ENCODE measurements around the gene PBRM1. TPM values are rescaled to one million over a fixed set of nuclear protein-coding genes. Genes with fewer than 3 reads are reported as not detected.

The PBRM1 gene
- total RNA-seq, 2 experiments from 2014 or later: 75.7 to 91.1 TPM

DNA sequence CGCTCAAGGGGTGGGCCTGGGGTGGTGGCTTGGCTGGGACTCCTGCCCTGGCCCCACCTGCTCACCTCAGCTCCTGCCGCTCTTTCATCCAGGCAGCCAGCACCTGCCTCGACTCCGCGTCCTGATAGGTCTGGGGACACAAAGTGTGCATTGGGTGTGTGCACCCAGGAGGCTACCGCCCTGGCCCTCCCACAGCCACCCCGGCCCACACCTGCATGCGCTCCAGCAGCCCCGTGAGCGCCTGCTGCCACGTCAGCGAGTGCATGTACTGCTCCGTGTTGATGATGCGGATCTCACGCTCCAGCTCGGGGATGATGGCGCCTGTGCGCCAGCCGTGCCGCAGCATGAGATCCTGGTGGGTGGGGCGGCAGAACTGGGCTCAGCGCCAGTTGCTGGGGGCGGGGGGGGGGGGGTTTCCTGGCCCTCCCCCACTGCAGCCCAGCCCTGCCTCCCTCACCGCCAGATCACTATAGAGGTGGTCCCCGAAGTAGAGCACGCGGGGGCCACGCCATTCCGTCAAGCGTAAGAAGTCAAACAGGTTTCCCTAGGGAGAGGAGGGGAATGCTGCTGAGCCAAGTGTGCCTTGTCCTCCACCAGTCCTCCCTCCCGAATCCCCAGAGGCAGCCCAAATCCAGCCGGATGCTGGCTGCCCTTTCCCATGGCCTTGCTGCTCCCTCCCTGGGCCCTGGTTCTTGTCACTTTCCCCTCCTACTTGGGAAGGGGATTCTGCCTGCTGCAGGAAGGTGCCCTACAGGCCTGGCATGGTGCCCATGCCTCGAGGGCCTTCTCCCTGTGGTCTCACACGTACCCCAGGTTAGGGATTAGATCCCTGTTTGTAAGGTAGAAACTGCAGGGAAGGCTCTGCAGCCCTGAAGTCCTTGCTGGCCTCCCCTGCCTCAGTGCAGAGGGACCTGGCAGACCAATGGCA, 160.7 kb downstream of the PBRM1 start:
- H3K9me3 ChIP-seq (ENCODE audit: low read length): no peaks in the 10 kb centered on the region
- no peaks in the 10 kb centered on the region for H3K4me1 ChIP-seq (ENCODE audit: insufficient read depth, low read length, poor library complexity, severe bottlenecking)
- no TSS peak for BruUV-seq (replicated peaks)
- no peak overlapping the region for H2AFZ ChIP-seq (ENCODE audit: low read length)
- TF ChIP-seq, protein P1, sequence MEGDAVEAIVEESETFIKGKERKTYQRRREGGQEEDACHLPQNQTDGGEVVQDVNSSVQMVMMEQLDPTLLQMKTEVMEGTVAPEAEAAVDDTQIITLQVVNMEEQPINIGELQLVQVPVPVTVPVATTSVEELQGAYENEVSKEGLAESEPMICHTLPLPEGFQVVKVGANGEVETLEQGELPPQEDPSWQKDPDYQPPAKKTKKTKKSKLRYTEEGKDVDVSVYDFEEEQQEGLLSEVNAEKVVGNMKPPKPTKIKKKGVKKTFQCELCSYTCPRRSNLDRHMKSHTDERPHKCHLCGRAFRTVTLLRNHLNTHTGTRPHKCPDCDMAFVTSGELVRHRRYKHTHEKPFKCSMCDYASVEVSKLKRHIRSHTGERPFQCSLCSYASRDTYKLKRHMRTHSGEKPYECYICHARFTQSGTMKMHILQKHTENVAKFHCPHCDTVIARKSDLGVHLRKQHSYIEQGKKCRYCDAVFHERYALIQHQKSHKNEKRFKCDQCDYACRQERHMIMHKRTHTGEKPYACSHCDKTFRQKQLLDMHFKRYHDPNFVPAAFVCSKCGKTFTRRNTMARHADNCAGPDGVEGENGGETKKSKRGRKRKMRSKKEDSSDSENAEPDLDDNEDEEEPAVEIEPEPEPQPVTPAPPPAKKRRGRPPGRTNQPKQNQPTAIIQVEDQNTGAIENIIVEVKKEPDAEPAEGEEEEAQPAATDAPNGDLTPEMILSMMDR (conservative IDR thresholded peaks at IDR 0.05; ENCODE audit: low read length): no peak
- no peak for TF ChIP-seq EZH2phosphoT487 (IDR thresholded peaks at IDR 0.05; ENCODE audit: borderline replicate concordance, low read depth, low read length)
- no peaks in the 10 kb centered on the region for H4K20me1 ChIP-seq (ENCODE audit: insufficient read depth, low read length)
- DNase-seq (ENCODE audit: low spot score): no peak
- no peak overlapping the region for H3K4me2 ChIP-seq (ENCODE audit: low read length)
- H3K79me2 ChIP-seq (ENCODE audit: insufficient read depth, low read depth, low read length): no peaks in the 10 kb centered on the region
- intact Hi-C loops (cut with micrococcal nuclease; ENCODE audit: unreplicated experiment): no loop called here
- ChIA-PET POLR2A (no interaction called here), CTCF (ENCODE audit: unreplicated experiment) (no interaction called here)
- H3K9me2 ChIP-seq (ENCODE audit: insufficient read depth, low read length): no peaks in the 10 kb centered on the region
- H3K4me3 ChIP-seq (ENCODE audit: low read depth, low read length, poor library complexity, severe bottlenecking): no peak overlapping the region
- H3K27ac ChIP-seq (ENCODE audit: low read depth, low read length, poor library complexity, severe bottlenecking): no peak overlapping the region
- peaks cover 34% of the 10 kb centered on the region for H3K36me3 ChIP-seq (ENCODE audit: insufficient read depth, low read length)

DNA sequence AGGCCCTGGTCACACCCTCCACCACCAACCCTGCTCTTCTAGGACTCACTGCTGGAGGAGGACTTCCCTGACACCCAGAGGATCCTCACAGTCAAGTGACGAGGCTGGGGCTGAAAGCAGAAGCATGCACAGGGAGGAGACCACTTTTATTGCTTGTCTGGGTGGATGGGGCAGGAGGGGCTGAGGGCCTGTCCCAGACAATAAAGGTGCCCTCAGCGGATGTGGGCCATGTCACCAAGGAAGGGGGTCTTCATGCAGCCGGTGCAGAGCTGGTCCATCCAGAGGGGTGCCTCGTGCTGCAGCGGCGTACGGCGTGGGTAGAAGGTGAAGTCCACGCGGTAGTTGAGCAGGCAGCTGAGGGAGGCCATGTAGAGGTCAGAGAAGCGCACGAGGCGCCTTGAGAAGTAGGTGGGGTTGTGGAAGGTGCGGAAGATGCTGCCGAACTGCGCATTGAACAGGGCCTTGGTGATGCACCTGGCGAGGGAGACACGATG, 161.4 kb downstream of the PBRM1 start:
- POLR2A ChIA-PET: no interaction called here

More for the DNA sequence above, 161.4 kb downstream of the PBRM1 start:
- intact Hi-C loops (cut with micrococcal nuclease; ENCODE audit: unreplicated experiment): no loop called here
- CTCF ChIA-PET (ENCODE audit: unreplicated experiment): no interaction called here
- H3K9me2 ChIP-seq (ENCODE audit: insufficient read depth, low read length): no peaks in the 10 kb centered on the region
- no peaks in the 10 kb centered on the region for H3K9me3 ChIP-seq (ENCODE audit: low read length)
- H3K4me1 ChIP-seq (ENCODE audit: insufficient read depth, low read length, poor library complexity, severe bottlenecking): no peaks in the 10 kb centered on the region
- TF ChIP-seq, protein P1 (conservative IDR thresholded peaks at IDR 0.05; ENCODE audit: low read length): no peak
- TF ChIP-seq EZH2phosphoT487 (IDR thresholded peaks at IDR 0.05; ENCODE audit: borderline replicate concordance, low read depth, low read length): no peak
- no peaks in the 10 kb centered on the region for H4K20me1 ChIP-seq (ENCODE audit: insufficient read depth, low read length)
- H3K36me3 ChIP-seq (ENCODE audit: insufficient read depth, low read length): peaks cover 34% of the 10 kb centered on the region
- H2AFZ ChIP-seq (ENCODE audit: low read length): no peak overlapping the region
- H3K4me2 ChIP-seq (ENCODE audit: low read length): no peak overlapping the region
- H3K27ac ChIP-seq (ENCODE audit: low read depth, low read length, poor library complexity, severe bottlenecking): no peak overlapping the region
- no peak overlapping the region for H3K4me3 ChIP-seq (ENCODE audit: low read depth, low read length, poor library complexity, severe bottlenecking)
- no peak for DNase-seq (ENCODE audit: low spot score)
- H3K79me2 ChIP-seq (ENCODE audit: insufficient read depth, low read depth, low read length): no peaks in the 10 kb centered on the region
- no TSS peak for BruUV-seq (replicated peaks)
